Right lobe of liver (tissue), 6 donors: ENCODE measurements around the gene FAM124A. TPM values are rescaled to one million over a fixed set of nuclear protein-coding genes. Genes with fewer than 3 reads are reported as not detected.

Source experiments
- ATAC-seq, 4 donors: fragments of 200-7000 bp; cut with Tn5 transposase; one replicate each; pipeline ENCODE4 v1.9.1; 2020; ENCODE audit warnings: mild to moderate bottlenecking in 4 of 4, moderate library complexity in 4 of 4
- DNase-seq, 3 donors: peaks; one replicate each; pipeline ENCODE4 v3.0.0-alpha.2; 2020
- H3K27ac ChIP-seq, 3 donors: fragments of 200-600 bp; one replicate each; pipeline ENCODE4 v1.8.0; 2022
- H3K27me3 ChIP-seq, 2 donors: fragments of 200-600 bp; one replicate each; pipeline ENCODE4 v1.8.0; 2022
- H3K36me3 ChIP-seq, 4 donors: fragments of 200-600 bp; sonication (generic) in 1 of 4; one replicate each; pipeline versions ENCODE4 v1.5.1 to v1.8.0; 2017 to 2022; ENCODE audit warnings: control low read depth in 1 of 4
- H3K4me1 ChIP-seq, 4 donors: fragments of 200-600 bp; sonication (generic) in 1 of 4; one replicate each; pipeline versions ENCODE4 v1.5.1 to v1.8.0; 2017 to 2022; ENCODE audit warnings: control low read depth in 1 of 4
- H3K4me3 ChIP-seq, 3 donors: fragments of 200-600 bp; one replicate each; pipeline ENCODE4 v1.8.0; 2022
- H3K9me3 ChIP-seq, 4 donors: fragments of 200-600 bp; sonication (generic) in 1 of 4; one replicate each; pipeline versions ENCODE4 v1.5.1 to v1.8.0; 2017 to 2022; ENCODE audit warnings: control low read depth in 1 of 4
- CTCF ChIP-seq, 4 donors: fragments of 200-600 bp in 3 of 4; fragments of 450-650 bp in 1 of 4; IDR thresholded peaks; one replicate each; pipeline versions ENCODE4 v1.5.1 to v1.8.0; 2016 to 2022; ENCODE audit warnings: antibody characterized with exemption in 4 of 4, mild to moderate bottlenecking in 2 of 4
- POLR2A ChIP-seq: fragments of 450-650 bp; IDR thresholded peaks from one replicate; pipeline ENCODE4 v1.6.1; 2017; ENCODE audit warnings: antibody characterized with exemption, mild to moderate bottlenecking
- WGBS: methylation state at CpG from one replicate; pipeline ENCODE4 v1.1.6; 2018; ENCODE audit warnings: low coverage, low lambda C conversion rate; ENCODE audit not compliant: insufficient coverage; ENCODE audit errors: missing lambda C conversion rate; 5-methylcytosine and 5-hydroxymethylcytosine counted together
- intact Hi-C, 2 donors: fragments of 100-400 bp; cut with DNase I; formaldehyde crosslinking; loops; one replicate each; pipeline versions ENCODE4 v1.11.2 to v1.14.1; 2022
- total RNA-seq, 6 experiments: library from RNA; depleted of rRNA in 2 of 6; stranded (reverse); fragments of >200 nt in 2 of 6; fragmentation: NEBNext Ultra II Directional in 3 of 6; extraction: Animal tissue kit (Norgen Biotek cat#: 25700) in 3 of 6; gene quantifications; one replicate each; pipeline versions ENCODE4 v1.1.0 to v1.2.4, GENCODE V29; 2016 to 2023
- donor health status: DM: no; HTN: yes; CAD: no.
- donor health status: DM: no; HTN: no; CAD: no.
- donor health status: DM: no; HTN: no; CAD: no.
- donor health status: DM: no; HTN: yes; CAD: no.
- donor health status: DM: no; HTN: yes; CAD: no.

The FAM124A gene
- total RNA-seq, 6 experiments from 2014 or later, result 0.22 to 1.0 (median 0.51) TPM

GRCh38 chr13:51221674-51222036 lies 543 bp upstream of the FAM124A start:
- peak overlapping the region; percentile 60 to 69 (median 61) for H3K4me3 ChIP-seq
- H3K9me3 ChIP-seq, result no peaks in the 10 kb centered on the region
- no peaks in the 10 kb centered on the region for H3K27me3 ChIP-seq
- DNase-seq (no peak), ATAC-seq (peak in 2 of 4 donors; percentile 19 to 22)
- 2% methylated on average over 9 of the region's 11 CpGs for WGBS
- no peak for TF ChIP-seq CTCF (IDR thresholded peaks at IDR 0.05)
- TF ChIP-seq POLR2A, result no peak
- no peak overlapping the region for H3K27ac ChIP-seq
- no peaks in the 10 kb centered on the region for H3K36me3 ChIP-seq
- H3K4me1 ChIP-seq, result peaks cover 0 to 6% (median 0%) of the 10 kb centered on the region in 4 donors
- intact Hi-C loops, result no loop called here

- no peak for DNase-seq
These were observed 725 bp downstream of the FAM124A start for GRCh38 chr13:51222686-51223559.

GRCh38 chr13:51223560-51224270 lies 1.5 kb downstream of the FAM124A start:
- intact Hi-C loops, result no loop called here
- Histone ChIP-seq H3K36me3 (no peaks in the 10 kb centered on the region), H3K9me3 (no peaks in the 10 kb centered on the region), H3K4me1 (peaks cover 0 to 6% (median 0%) of the 10 kb centered on the region in 4 donors), H3K4me3 (peak overlapping the region in 1 of 3 donors; percentile 69), H3K27me3 (no peaks in the 10 kb centered on the region), H3K27ac (no peak overlapping the region)
- 84% methylated on average over 6 of the region's 13 CpGs for WGBS
- ATAC-seq (peak in 2 of 4 donors; percentile 3 to 14), DNase-seq (no peak)
- TF ChIP-seq CTCF (IDR thresholded peaks at IDR 0.05) (no peak), POLR2A (no peak)

More at GRCh38 chr13:51222686-51223559, 725 bp downstream of the FAM124A start:
- Histone ChIP-seq H3K27ac (no peak overlapping the region), H3K4me1 (peaks cover 0 to 6% (median 0%) of the 10 kb centered on the region in 4 donors), H3K4me3 (peak overlapping the region; percentile 60 to 69 (median 61)), H3K36me3 (no peaks in the 10 kb centered on the region), H3K27me3 (no peaks in the 10 kb centered on the region), H3K9me3 (no peaks in the 10 kb centered on the region)
- TF ChIP-seq CTCF (IDR thresholded peaks at IDR 0.05), result no peak
- TF ChIP-seq POLR2A, result no peak
- intact Hi-C loops, result no loop called here
- 22% methylated on average over 14 of the region's 34 CpGs for WGBS
- peak; percentile 39 to 44 (median 43) for ATAC-seq

- H3K27me3 ChIP-seq, result no peaks in the 10 kb centered on the region
- no peak overlapping the region for H3K4me3 ChIP-seq
- TF ChIP-seq POLR2A (no peak), CTCF (IDR thresholded peaks at IDR 0.05) (no peak)
- no peaks in the 10 kb centered on the region for H3K9me3 ChIP-seq
- DNase-seq (no peak), ATAC-seq (no peak)
- no peaks in the 10 kb centered on the region for H3K36me3 ChIP-seq
- H3K4me1 ChIP-seq, result peaks cover 0 to 6% (median 0%) of the 10 kb centered on the region in 4 donors
- intact Hi-C loops, result no loop called here
- H3K27ac ChIP-seq, result no peak overlapping the region
These were observed 2.8 kb downstream of the FAM124A start for GRCh38 chr13:51225029-51225428.
